Measurements from ENCODE around the gene PLA2G15. TPM values are rescaled to one million over a fixed set of nuclear protein-coding genes. Genes with fewer than 3 reads are reported as not detected.

The PLA2G15 gene
- polyA plus RNA-seq, 6 donors from 2014 or later: 4.3 to 9.8 (median 5.8) TPM; not detected in 1

DNA sequence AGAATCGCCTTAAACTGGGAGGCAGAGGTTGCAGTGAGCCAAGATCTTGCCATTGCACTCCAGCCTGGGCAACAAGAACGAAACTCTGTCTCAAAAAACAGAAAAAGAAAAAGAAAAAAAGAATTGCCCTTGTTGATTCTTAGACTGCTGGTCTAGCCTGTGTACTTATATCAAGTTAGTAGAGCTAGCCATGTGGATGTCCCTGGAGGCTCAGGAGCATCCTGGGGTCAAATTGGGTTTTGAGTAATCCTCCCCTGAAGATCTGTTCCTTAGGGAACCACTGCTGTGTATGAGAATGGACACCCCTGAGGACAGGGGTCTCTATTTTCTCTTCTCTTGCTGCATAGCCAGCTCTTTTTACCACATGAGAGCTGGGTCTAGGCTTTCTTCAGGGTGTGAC lies 44.0 kb downstream of the PLA2G15 start:
- no peak for DNase-seq
- ATAC-seq (ENCODE audit: low read depth in 2 of 2): no peak
- H3K4me3 Mint-ChIP-seq: peak overlapping the region in 7 of 8 donors; percentile 12 to 86 (median 71)
- no peaks in the 10 kb centered on the region for H3K27me3 Mint-ChIP-seq
- peaks cover 23 to 39% of the 10 kb centered on the region in 2 donors for H3K36me3 Mint-ChIP-seq
- H3K4me1 Mint-ChIP-seq: peaks cover 59 to 77% (median 76%) of the 10 kb centered on the region in 3 donors
- H3K27ac Mint-ChIP-seq: peak overlapping the region; percentile 88 to 98 (median 97)
- peaks cover 0 to 1% (median 0%) of the 10 kb centered on the region in 7 donors for H3K9me3 Mint-ChIP-seq

DNA sequence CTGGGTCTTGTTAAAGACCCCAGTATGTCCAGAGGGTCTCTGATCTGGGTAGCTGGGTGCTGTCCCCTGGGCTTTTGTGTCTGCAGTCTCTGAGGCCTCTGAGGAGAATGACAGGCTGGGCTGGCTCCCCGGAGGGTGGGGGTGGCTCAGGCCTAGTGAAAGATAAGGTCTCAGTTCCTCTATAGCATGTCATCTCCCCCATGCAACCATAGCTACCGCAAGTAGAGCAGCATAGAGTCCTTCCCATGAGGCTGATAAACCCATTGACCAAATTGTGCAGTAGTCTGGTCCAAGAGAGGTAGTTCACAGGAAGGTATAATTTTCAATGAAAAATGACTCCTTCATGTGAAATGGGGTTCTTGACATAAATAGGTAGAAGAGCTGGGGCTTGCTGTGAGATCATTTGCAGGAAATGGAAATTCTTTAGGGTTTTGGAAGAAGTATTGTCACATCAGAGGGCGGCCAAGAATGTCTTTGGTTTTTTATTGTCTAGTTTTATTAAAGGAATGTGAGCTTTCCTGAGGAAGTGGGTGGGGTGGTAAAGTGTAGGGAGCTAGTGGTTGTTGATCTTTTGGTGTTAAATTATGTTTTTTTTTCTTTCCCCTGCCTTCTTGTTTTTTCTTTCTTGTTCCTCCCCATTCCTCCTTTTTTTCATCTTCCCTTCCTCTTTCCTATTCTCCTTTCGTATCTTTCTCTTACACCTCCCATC lies 44.6 kb downstream of the PLA2G15 start:
- no peaks in the 10 kb centered on the region for H3K27me3 Mint-ChIP-seq
- H3K9me3 Mint-ChIP-seq: peaks cover 0 to 1% (median 0%) of the 10 kb centered on the region in 7 donors
- H3K27ac Mint-ChIP-seq: peak overlapping the region; percentile 88 to 98 (median 97)
- peak overlapping the region; percentile 12 to 86 (median 70) for H3K4me3 Mint-ChIP-seq
- peaks cover 55 to 72% (median 70%) of the 10 kb centered on the region in 3 donors for H3K4me1 Mint-ChIP-seq
- DNase-seq: peak; percentile 82
- peaks cover 23 to 42% of the 10 kb centered on the region in 2 donors for H3K36me3 Mint-ChIP-seq
- peak; percentile 80 to 81 for ATAC-seq (ENCODE audit: low read depth in 2 of 2)

DNA sequence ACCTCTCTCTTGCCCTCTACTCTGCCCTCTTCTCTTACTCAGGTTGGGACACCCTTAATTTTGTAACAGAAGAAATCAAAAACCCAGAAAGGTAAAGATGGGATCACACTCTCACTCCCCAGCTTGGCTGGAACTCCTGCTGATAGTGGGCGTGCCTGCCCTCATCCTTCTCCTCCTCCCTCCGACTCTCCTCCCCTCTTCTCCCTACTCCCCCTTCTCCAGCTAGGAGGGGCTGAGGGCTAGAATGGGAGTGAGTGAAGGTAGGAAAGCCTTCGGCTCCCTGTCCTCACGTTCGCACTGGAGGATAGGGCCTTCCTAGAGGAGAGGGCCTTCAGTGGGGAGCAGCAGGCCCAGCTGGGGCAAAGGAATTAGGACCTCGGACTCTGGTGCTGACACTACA lies 45.3 kb downstream of the PLA2G15 start:
- DNase-seq (no peak), ATAC-seq (ENCODE audit: low read depth in 2 of 2) (no peak)
- Mint-ChIP-seq H3K27me3 (no peaks in the 10 kb centered on the region), H3K9me3 (peaks cover 0 to 1% (median 0%) of the 10 kb centered on the region in 7 donors), H3K36me3 (peaks cover 23 to 42% of the 10 kb centered on the region in 2 donors), H3K4me3 (peak overlapping the region in 4 of 8 donors; percentile 20 to 68 (median 36)), H3K27ac (peak overlapping the region in 3 of 6 donors; percentile 41 to 98 (median 88)), H3K4me1 (peaks cover 51 to 66% (median 63%) of the 10 kb centered on the region in 3 donors)

DNA sequence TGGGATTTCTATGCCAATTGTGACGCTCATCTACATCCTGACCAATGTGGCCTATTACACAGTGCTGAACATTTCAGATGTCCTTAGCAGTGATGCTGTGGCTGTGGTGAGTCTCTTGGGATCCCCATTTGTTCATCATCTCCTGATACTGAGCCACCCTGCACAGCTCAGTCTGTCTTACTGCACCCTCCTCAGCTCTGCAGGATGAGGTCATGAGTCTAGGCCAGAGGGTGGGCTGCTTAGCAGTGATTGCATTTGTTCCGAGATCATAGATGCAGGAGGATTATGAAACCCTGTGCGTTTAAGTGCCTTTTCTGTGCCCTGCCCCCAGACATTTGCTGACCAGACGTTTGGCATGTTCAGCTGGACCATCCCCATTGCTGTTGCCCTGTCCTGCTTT lies 46.1 kb downstream of the PLA2G15 start:
- ATAC-seq (ENCODE audit: low read depth in 2 of 2): no peak
- Mint-ChIP-seq H3K4me1 (peaks cover 47 to 58% (median 55%) of the 10 kb centered on the region in 3 donors), H3K27me3 (no peaks in the 10 kb centered on the region), H3K9me3 (peaks cover 0 to 1% (median 0%) of the 10 kb centered on the region in 7 donors), H3K36me3 (peaks cover 23 to 40% of the 10 kb centered on the region in 2 donors), H3K4me3 (peak overlapping the region in 1 of 8 donors; percentile 54), H3K27ac (peak overlapping the region in 5 of 6 donors; percentile 62 to 94 (median 88))
- no peak for DNase-seq

DNA sequence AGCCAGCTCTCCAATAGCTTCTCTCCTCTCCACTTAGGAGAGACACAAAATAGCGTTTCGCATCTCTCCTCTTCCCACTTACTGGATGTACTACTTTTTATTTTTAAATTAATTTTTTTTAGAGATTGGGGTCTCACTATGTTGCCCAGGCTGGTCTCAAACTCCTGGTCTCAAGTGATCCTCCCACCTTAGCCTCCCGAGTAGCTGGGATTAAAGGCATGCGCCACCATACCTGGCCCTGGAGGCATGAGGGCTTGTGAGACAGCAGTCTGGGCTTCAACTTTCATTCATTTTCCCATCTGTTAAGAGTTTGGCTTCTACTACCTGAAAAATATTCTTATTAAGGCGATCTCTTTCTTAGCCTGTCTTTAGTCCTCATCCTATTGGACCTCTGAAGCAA lies 47.3 kb downstream of the PLA2G15 start:
- Mint-ChIP-seq H3K27me3 (no peaks in the 10 kb centered on the region), H3K36me3 (peaks cover 23 to 41% of the 10 kb centered on the region in 2 donors), H3K9me3 (peaks cover 0 to 1% (median 0%) of the 10 kb centered on the region in 7 donors), H3K27ac (peak overlapping the region in 2 of 6 donors; percentile 85 to 88), H3K4me1 (peaks cover 37 to 46% (median 43%) of the 10 kb centered on the region in 3 donors), H3K4me3 (no peak overlapping the region)
- no peak for ATAC-seq (ENCODE audit: low read depth in 2 of 2)
- DNase-seq: no peak

DNA sequence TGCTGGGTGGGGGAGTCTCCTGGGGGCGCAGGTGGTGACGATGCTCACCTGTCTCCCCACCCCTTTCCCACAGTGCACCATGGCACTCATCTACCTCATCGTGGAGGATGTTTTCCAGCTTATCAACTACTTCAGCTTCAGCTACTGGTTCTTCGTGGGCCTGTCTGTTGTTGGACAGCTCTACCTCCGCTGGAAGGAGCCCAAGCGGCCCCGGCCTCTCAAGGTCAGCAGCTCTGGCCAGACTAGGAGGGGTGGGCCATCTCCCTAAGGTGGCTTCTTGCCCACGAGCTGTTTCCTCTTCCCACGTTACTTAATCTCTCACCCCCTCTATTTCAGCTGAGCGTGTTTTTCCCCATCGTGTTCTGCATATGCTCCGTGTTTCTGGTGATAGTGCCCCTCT lies 51.1 kb downstream of the PLA2G15 start:
- Mint-ChIP-seq H3K4me3 (no peak overlapping the region), H3K9me3 (no peaks in the 10 kb centered on the region), H3K4me1 (peaks cover 13 to 15% (median 15%) of the 10 kb centered on the region in 3 donors), H3K27me3 (no peaks in the 10 kb centered on the region), H3K27ac (peak overlapping the region in 3 of 6 donors; percentile 45 to 91 (median 69)), H3K36me3 (peaks cover 17 to 49% of the 10 kb centered on the region in 2 donors)
- DNase-seq (no peak), ATAC-seq (ENCODE audit: low read depth in 2 of 2) (no peak)

DNA sequence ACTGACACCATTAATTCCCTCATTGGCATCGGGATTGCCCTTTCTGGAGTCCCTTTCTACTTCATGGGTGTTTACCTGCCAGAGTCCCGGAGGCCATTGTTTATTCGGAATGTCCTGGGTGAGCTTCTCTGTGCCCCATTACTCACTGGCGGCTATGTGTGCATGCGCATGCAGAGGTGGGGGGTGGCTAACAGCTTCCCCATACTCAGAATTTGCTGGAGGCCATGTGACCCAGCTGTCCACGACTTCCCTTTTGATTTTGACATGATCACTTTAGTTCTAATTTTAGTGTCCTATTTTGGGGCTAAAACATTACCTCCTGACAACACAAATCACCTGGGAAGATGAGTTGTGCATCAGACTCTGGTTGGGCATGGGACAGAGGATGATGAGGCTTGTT lies 51.5 kb downstream of the PLA2G15 start:
- DNase-seq: no peak

DNA sequence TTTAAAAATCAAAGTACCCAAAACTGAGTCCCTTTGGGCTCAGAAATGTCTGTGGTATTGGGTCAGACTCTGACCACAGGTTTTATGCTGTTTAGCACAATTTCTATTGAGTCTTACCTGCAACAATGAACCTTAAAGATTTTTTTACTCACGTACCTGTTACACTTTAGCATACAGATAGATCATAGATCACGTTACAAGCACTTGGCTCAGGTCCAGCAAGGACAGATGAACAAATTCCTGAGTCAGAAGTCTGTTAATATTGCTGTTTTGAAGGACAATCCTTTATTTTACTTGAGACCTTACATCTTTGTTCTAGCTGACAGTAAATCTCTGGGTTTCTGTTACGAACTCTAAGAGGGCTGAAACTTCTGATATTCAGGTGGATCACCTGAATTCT lies 52.7 kb downstream of the PLA2G15 start:
- H3K27ac Mint-ChIP-seq: peak overlapping the region in 3 of 6 donors; percentile 7 to 69 (median 56)
- DNase-seq: no peak
- H3K27me3 Mint-ChIP-seq: no peaks in the 10 kb centered on the region
- H3K4me1 Mint-ChIP-seq: peaks cover 3 to 9% (median 5%) of the 10 kb centered on the region in 3 donors
- no peak for ATAC-seq (ENCODE audit: low read depth in 2 of 2)
- H3K4me3 Mint-ChIP-seq: no peak overlapping the region
- H3K36me3 Mint-ChIP-seq: peaks cover 25 to 56% of the 10 kb centered on the region in 2 donors
- H3K9me3 Mint-ChIP-seq: no peaks in the 10 kb centered on the region

More for the DNA sequence above, 51.5 kb downstream of the PLA2G15 start:
- Mint-ChIP-seq H3K27ac (peak overlapping the region in 3 of 6 donors; percentile 45 to 91 (median 69)), H3K36me3 (peaks cover 18 to 49% of the 10 kb centered on the region in 2 donors), H3K9me3 (no peaks in the 10 kb centered on the region), H3K4me3 (no peak overlapping the region), H3K27me3 (no peaks in the 10 kb centered on the region), H3K4me1 (peaks cover 9 to 11% (median 11%) of the 10 kb centered on the region in 3 donors)
- ATAC-seq (ENCODE audit: low read depth in 2 of 2): no peak

DNA sequence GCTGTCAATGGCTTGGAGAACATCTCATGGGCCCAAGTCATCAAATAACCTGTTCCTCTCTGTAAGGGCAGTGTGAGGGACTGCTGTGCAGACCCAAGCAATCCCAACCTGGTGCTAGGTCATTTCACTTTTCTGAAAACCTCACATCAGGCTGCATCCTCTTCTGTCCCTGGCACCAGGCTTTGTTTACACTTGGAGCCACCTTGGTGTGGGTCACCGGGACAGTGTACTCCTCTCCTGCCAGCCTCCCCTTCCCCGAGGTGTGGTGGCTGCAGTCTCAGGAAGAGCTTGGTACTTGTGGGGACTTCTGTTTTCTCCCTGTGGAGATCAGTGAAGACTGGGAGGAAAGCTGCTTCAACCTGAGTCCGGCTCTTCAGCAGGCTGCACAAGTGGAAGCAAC lies 53.1 kb downstream of the PLA2G15 start:
- peaks cover 3 to 8% (median 3%) of the 10 kb centered on the region in 3 donors for H3K4me1 Mint-ChIP-seq
- ATAC-seq (ENCODE audit: low read depth in 2 of 2): no peak
- no peak overlapping the region for H3K4me3 Mint-ChIP-seq
- peaks cover 25 to 53% of the 10 kb centered on the region in 2 donors for H3K36me3 Mint-ChIP-seq
- H3K9me3 Mint-ChIP-seq: no peaks in the 10 kb centered on the region
- H3K27me3 Mint-ChIP-seq: no peaks in the 10 kb centered on the region
- peak overlapping the region in 1 of 6 donors; percentile 69 for H3K27ac Mint-ChIP-seq
- no peak for DNase-seq

DNA sequence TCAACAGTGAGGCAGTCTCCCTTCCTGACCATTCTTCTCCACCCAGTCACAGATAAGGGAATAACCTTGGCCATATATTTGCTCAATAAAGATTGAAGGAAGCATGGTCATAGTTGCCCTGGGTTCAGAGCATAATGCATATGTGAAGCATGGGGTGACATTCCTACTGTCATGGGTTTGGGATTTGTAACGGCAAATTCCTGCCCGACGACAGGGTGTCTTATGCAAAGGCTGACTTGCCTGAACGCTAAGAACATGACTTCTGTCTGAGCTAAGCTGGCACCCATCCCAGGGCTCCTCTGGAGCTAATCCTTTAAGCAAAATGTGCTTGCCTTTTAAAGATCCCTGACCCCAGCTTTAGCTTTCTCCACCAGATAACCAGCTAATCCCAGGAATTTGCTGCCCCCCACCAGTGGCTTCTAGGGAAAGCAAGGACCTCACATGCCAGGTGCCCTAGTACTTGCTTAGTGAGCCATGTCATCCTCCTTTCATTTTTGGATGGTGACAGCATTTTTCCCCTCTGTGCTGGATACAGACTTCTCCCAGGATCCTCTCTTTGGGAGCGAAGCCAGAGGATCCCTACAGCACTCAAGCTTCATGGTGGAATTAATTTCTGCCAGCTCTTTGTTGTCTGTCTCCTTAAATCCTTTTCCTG lies 53.9 kb downstream of the PLA2G15 start:
- Mint-ChIP-seq H3K27me3 (no peaks in the 10 kb centered on the region), H3K4me1 (peaks cover 0 to 4% (median 3%) of the 10 kb centered on the region in 3 donors), H3K36me3 (peaks cover 27 to 52% of the 10 kb centered on the region in 2 donors), H3K4me3 (no peak overlapping the region), H3K27ac (peak overlapping the region in 5 of 6 donors; percentile 11 to 91 (median 69)), H3K9me3 (no peaks in the 10 kb centered on the region)
- ATAC-seq (ENCODE audit: low read depth in 2 of 2) (no peak), DNase-seq (no peak)

DNA sequence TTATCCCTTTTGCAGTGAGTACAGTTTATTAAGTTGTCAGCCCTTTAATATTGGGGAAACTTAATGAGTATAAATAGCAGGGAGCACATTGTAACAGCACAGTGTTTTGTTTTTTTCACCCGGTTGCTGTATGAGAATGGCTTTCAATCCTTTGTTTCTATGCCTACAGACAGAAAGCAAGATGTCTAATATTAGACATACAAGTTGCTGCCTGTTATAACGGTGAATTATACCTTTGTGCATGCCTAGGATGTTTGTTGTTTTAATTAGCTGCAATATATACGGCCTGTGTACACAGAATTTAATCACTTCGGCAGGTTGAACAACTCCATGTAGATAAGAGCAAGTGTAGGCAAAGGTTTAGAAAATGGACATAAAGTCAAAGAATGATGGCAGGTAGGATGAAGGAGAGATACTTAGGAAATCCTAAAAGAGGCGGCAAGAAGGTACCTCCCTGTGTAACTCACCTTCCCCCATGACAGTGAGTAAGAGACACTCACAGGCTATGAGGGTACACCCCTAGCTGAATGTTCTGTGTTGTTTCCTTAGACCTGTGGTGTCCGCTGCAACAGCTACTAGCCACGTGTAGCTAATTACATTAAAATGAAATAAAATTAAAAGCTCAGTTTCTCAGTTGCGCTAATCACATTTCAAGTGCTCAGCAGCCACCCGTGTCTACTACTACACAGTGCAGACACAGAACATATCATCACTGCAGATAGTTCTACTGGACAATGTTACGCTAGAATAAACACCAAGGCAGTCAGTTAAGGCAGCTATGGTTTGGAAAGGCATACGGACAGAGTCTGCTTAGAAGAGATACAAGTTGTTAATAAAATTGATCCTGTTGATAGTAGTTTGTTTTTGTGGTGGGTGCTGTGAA lies 54.6 kb downstream of the PLA2G15 start:
- H3K27ac Mint-ChIP-seq: peak overlapping the region in 5 of 6 donors; percentile 11 to 91 (median 81)
- H3K36me3 Mint-ChIP-seq: peaks cover 27 to 47% of the 10 kb centered on the region in 2 donors
- H3K9me3 Mint-ChIP-seq: no peaks in the 10 kb centered on the region
- DNase-seq (no peak), ATAC-seq (ENCODE audit: low read depth in 2 of 2) (no peak)
- peaks cover 0 to 3% (median 0%) of the 10 kb centered on the region in 3 donors for H3K4me1 Mint-ChIP-seq
- no peak overlapping the region for H3K4me3 Mint-ChIP-seq
- H3K27me3 Mint-ChIP-seq: no peaks in the 10 kb centered on the region

DNA sequence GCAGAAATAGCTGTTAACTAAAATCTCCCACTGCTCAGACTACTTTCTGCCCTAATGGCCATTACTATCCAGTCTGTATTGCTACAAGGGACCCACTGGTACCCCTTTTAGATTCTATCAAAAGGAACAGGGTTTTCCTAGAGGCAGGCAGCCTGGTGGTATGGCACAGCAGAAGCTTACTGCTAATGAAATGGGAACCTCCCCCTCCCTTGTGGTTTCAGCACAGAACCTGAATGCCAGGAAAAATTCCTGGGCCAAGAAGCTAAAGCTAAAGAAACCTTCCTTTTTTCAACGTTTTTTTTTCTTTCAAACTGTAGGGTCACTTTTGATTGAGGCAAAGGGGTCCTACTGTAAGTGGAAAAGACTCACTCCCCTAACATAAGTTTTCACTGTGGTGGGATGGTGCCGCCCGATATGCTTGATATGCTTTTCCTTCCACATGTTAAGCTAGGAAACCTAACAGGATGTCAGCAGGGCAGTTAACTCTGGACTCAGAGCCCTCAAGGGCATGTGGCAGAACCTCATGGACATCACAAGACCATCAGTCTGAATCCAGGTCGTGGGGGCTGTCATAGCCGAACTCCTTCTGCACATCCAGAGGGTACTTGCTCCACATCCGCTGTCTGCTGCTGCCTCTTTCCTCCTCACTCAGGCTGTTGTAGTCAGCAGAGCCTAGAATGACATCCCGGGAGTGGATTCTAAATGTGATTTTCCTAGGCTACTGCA lies 55.7 kb downstream of the PLA2G15 start:
- Mint-ChIP-seq H3K27ac (peak overlapping the region in 1 of 6 donors; percentile 60), H3K27me3 (no peaks in the 10 kb centered on the region), H3K4me1 (peaks cover 0 to 8% (median 0%) of the 10 kb centered on the region in 3 donors), H3K9me3 (no peaks in the 10 kb centered on the region), H3K36me3 (peaks cover 27 to 47% of the 10 kb centered on the region in 2 donors), H3K4me3 (no peak overlapping the region)
- DNase-seq (no peak), ATAC-seq (ENCODE audit: low read depth in 2 of 2) (no peak)
